Measurements from ENCODE around the gene PPP1R18. TPM values are rescaled to one million over a fixed set of nuclear protein-coding genes. Genes with fewer than 3 reads are reported as not detected.

The PPP1R18 gene
- total and polyA plus RNA-seq, 9 of the 15 experiments (the other 6 are each of a cell fraction or from before 2014, with no cell fraction given) = 12.0 to 99.2 (median 42.6) TPM

- TF ChIP-seq BRD9 (IDR thresholded peaks at IDR 0.05; ENCODE audit: low read depth, partially characterized antibody) (peak; percentile 37), MBD2 (IDR thresholded peaks at IDR 0.05; ENCODE audit: borderline replicate concordance, low read depth) (peak; percentile 94), MYNN (IDR thresholded peaks at IDR 0.05) (0 out of 2 replicates have a peak, but pooled peaks have one; percentile 14), MYNN (CRISPR knock-in tag; IDR thresholded peaks at IDR 0.05) (no peak), ZEB2 (IDR thresholded peaks at IDR 0.05) (peak; percentile 19; the same call in 1 of the 2 replicates), RBFOX2 (IDR thresholded peaks at IDR 0.05; ENCODE audit: low read depth, low read length) (peak; percentile 96), ZNF24 (IDR thresholded peaks at IDR 0.05) (no peak), MTA1 (IDR thresholded peaks at IDR 0.05; ENCODE audit: borderline replicate concordance) (peak; percentile 58; the same call in 1 of the 2 replicates), KDM2B (CRISPR knock-in tag; IDR thresholded peaks at IDR 0.05) (no peak), NR2C2 (CRISPR knock-in tag; IDR thresholded peaks at IDR 0.05) (no peak), NR2C2 (tag; IDR thresholded peaks at IDR 0.05) (peak; percentile 54), SIX5 (IDR thresholded peaks at IDR 0.05; ENCODE audit: borderline replicate concordance in 1 of 2, insufficient read depth in 1 of 2, low read depth in 1 of 2, low read length in 2 of 2) (peak; percentile 75 to 77; a peak in 3 of 4 replicates), ZFPM2 (CRISPR knock-in tag; IDR thresholded peaks at IDR 0.05) (0 out of 2 replicates have a peak, but pooled peaks have one; percentile 65), ZBTB2 (IDR thresholded peaks at IDR 0.05) (peak; percentile 89), ZNF830 (CRISPR knock-in tag; IDR thresholded peaks at IDR 0.05) (0 out of 2 replicates have a peak, but pooled peaks have one; percentile 55)
- TF ChIP-seq, protein P1, sequence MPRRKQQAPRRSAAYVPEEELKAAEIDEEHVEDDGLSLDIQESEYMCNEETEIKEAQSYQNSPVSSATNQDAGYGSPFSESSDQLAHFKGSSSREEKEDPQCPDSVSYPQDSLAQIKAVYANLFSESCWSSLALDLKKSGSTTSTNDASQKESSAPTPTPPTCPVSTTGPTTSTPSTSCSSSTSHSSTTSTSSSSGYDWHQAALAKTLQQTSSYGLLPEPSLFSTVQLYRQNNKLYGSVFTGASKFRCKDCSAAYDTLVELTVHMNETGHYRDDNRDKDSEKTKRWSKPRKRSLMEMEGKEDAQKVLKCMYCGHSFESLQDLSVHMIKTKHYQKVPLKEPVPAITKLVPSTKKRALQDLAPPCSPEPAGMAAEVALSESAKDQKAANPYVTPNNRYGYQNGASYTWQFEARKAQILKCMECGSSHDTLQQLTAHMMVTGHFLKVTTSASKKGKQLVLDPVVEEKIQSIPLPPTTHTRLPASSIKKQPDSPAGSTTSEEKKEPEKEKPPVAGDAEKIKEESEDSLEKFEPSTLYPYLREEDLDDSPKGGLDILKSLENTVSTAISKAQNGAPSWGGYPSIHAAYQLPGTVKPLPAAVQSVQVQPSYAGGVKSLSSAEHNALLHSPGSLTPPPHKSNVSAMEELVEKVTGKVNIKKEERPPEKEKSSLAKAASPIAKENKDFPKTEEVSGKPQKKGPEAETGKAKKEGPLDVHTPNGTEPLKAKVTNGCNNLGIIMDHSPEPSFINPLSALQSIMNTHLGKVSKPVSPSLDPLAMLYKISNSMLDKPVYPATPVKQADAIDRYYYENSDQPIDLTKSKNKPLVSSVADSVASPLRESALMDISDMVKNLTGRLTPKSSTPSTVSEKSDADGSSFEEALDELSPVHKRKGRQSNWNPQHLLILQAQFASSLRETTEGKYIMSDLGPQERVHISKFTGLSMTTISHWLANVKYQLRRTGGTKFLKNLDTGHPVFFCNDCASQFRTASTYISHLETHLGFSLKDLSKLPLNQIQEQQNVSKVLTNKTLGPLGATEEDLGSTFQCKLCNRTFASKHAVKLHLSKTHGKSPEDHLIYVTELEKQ (CRISPR knock-in tag; IDR thresholded peaks at IDR 0.05) = no peak
- TF ChIP-seq, protein P2, sequence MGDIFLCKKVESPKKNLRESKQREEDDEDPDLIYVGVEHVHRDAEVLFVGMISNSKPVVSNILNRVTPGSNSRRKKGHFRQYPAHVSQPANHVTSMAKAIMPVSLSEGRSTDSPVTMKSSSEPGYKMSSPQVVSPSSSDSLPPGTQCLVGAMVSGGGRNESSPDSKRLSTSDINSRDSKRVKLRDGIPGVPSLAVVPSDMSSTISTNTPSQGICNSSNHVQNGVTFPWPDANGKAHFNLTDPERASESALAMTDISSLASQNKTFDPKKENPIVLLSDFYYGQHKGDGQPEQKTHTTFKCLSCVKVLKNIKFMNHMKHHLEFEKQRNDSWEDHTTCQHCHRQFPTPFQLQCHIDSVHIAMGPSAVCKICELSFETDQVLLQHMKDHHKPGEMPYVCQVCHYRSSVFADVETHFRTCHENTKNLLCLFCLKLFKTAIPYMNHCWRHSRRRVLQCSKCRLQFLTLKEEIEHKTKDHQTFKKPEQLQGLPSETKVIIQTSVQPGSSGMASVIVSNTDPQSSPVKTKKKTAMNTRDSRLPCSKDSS (IDR thresholded peaks at IDR 0.05; ENCODE audit: low read depth, partially characterized antibody) = no peak
- TF ChIP-seq, protein P3, sequence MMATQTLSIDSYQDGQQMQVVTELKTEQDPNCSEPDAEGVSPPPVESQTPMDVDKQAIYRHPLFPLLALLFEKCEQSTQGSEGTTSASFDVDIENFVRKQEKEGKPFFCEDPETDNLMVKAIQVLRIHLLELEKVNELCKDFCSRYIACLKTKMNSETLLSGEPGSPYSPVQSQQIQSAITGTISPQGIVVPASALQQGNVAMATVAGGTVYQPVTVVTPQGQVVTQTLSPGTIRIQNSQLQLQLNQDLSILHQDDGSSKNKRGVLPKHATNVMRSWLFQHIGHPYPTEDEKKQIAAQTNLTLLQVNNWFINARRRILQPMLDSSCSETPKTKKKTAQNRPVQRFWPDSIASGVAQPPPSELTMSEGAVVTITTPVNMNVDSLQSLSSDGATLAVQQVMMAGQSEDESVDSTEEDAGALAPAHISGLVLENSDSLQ (IDR thresholded peaks at IDR 0.05) = peak; percentile 60
- TF ChIP-seq, protein P4, sequence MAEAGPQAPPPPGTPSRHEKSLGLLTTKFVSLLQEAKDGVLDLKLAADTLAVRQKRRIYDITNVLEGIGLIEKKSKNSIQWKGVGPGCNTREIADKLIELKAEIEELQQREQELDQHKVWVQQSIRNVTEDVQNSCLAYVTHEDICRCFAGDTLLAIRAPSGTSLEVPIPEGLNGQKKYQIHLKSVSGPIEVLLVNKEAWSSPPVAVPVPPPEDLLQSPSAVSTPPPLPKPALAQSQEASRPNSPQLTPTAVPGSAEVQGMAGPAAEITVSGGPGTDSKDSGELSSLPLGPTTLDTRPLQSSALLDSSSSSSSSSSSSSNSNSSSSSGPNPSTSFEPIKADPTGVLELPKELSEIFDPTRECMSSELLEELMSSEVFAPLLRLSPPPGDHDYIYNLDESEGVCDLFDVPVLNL (CRISPR knock-in tag; IDR thresholded peaks at IDR 0.05; ENCODE audit: low read depth) = peak; percentile 85; the same call in 1 of the 2 replicates
These were observed 33.6 kb upstream of the PPP1R18 start, which contains the start of gene TUBB (continued) for GRCh38 chr6:30719791-30720737.
